ENCODE results near the gene NEDD4L. TPM values are rescaled to one million over a fixed set of nuclear protein-coding genes. Genes with fewer than 3 reads are reported as not detected.
"Not testable (repeated sequence)": the region's sequence is repeated elsewhere in the genome, so short reads cannot be mapped to it uniquely, and the experiment has no call there.

The NEDD4L gene
- total RNA-seq, 4 donors from 2014 or later, result 22.7 to 39.9 (median 34.7) TPM

GRCh38 chr18:58279504-58280175 is 235.6 kb downstream of the NEDD4L start:
- intact Hi-C loops (cut with DNase I), result no loop called here
- Histone ChIP-seq H3K27me3 (no peaks in the 10 kb centered on the region), H3K36me3 (no peaks in the 10 kb centered on the region), H3K9me3 (no peaks in the 10 kb centered on the region), H3K4me1 (peaks cover 4 to 13% (median 7%) of the 10 kb centered on the region in 4 donors), H3K4me3 (no peak overlapping the region), H3K27ac (replicated peaks in 1 of 4) (no peak overlapping the region)
- DNase-seq (ENCODE audit: extremely low spot score), result no peak
- WGBS, result 88% methylated on average over 7 of the region's 7 CpGs
- TF ChIP-seq POLR2A (IDR thresholded peaks at IDR 0.05; ENCODE audit: low read depth) (no peak), EP300 (IDR thresholded peaks at IDR 0.05) (no peak)

- TF ChIP-seq CTCF (IDR thresholded peaks at IDR 0.05) (no peak), POLR2AphosphoS5 (IDR thresholded peaks at IDR 0.05) (no peak), EP300 (IDR thresholded peaks at IDR 0.05) (no peak), POLR2A (IDR thresholded peaks at IDR 0.05; ENCODE audit: low read depth) (no peak)
- 96% methylated on average over 8 of the region's 8 CpGs for WGBS
- Histone ChIP-seq H3K27ac (replicated peaks in 1 of 4) (no peak overlapping the region), H3K4me3 (no peak overlapping the region), H3K9me3 (no peaks in the 10 kb centered on the region), H3K27me3 (no peaks in the 10 kb centered on the region), H3K4me1 (peaks cover 4 to 13% (median 10%) of the 10 kb centered on the region in 4 donors), H3K36me3 (no peaks in the 10 kb centered on the region)
- no peak for DNase-seq (ENCODE audit: extremely low spot score)
- intact Hi-C loops (cut with DNase I), result no loop called here
Measured at GRCh38 chr18:58280191-58280590, 236.2 kb downstream of the NEDD4L start.

- DNase-seq (ENCODE audit: extremely low spot score); H3K36me3 ChIP-seq; H3K9me3 ChIP-seq; intact Hi-C loops (cut with DNase I); H3K27me3 ChIP-seq; H3K27ac ChIP-seq (replicated peaks in 1 of 4); H3K4me3 ChIP-seq: not testable (repeated sequence)
- H3K4me1 ChIP-seq, result peaks cover 0 to 28% (median 4%) of the 10 kb centered on the region in 4 donors
- WGBS, result 93% methylated on average over 11 of the region's 11 CpGs
Measured at GRCh38 chr18:58282872-58283271, 238.8 kb downstream of the NEDD4L start.

GRCh38 chr18:58284699-58285448 is 240.8 kb downstream of the NEDD4L start:
- Histone ChIP-seq H3K27me3 (no peaks in the 10 kb centered on the region), H3K4me1 (peaks cover 9 to 47% (median 12%) of the 10 kb centered on the region in 4 donors), H3K36me3 (no peaks in the 10 kb centered on the region), H3K9me3 (no peaks in the 10 kb centered on the region), H3K4me3 (no peak overlapping the region), H3K27ac (replicated peaks in 1 of 4) (no peak overlapping the region)
- DNase-seq (ENCODE audit: extremely low spot score), result no peak
- 88% methylated on average over 6 of the region's 6 CpGs for WGBS
- intact Hi-C loops (cut with DNase I), result no loop called here
- TF ChIP-seq POLR2AphosphoS5 (IDR thresholded peaks at IDR 0.05) (no peak), CTCF (IDR thresholded peaks at IDR 0.05) (no peak), EP300 (IDR thresholded peaks at IDR 0.05) (no peak), POLR2A (IDR thresholded peaks at IDR 0.05; ENCODE audit: low read depth) (no peak)

- Histone ChIP-seq H3K4me3 (no peak overlapping the region), H3K9me3 (no peaks in the 10 kb centered on the region), H3K36me3 (no peaks in the 10 kb centered on the region), H3K4me1 (peaks cover 12 to 53% (median 14%) of the 10 kb centered on the region in 4 donors), H3K27ac (replicated peaks in 1 of 4) (no peak overlapping the region), H3K27me3 (no peaks in the 10 kb centered on the region)
- TF ChIP-seq POLR2A (IDR thresholded peaks at IDR 0.05; ENCODE audit: low read depth) (no peak), EP300 (IDR thresholded peaks at IDR 0.05) (no peak), CTCF (IDR thresholded peaks at IDR 0.05) (no peak), POLR2AphosphoS5 (IDR thresholded peaks at IDR 0.05) (no peak)
- DNase-seq (ENCODE audit: extremely low spot score), result no peak
- intact Hi-C loops (cut with DNase I), result no loop called here
- WGBS, result 86% methylated on average over 4 of the region's 4 CpGs
Measured at GRCh38 chr18:58285449-58286130, 241.6 kb downstream of the NEDD4L start.

Measured in esophagus muscularis mucosa (tissue), 4 donors.